Testis (tissue), 2 donors: Measurements from ENCODE around the gene HES4.

Experiments
- POLR2A ChIP-seq: fragments of 450-650 bp; IDR thresholded peaks from one replicate; pipeline ENCODE4 v1.6.1; 2017; ENCODE audit warnings: antibody characterized with exemption, mild to moderate bottlenecking, moderate library complexity
- TF ChIP-seq, protein P1 (sequence below), 3 experiments: fragments of 450-650 bp in 2 of 3; fragments of 200-600 bp in 1 of 3; sonication (generic) in 1 of 3; IDR thresholded peaks; one replicate each; pipeline ENCODE4 v1.5.1; 2016 to 2019; ENCODE audit warnings: antibody characterized with exemption in 3 of 3, mild to moderate bottlenecking in 2 of 3, moderate library complexity in 1 of 3

DNA sequence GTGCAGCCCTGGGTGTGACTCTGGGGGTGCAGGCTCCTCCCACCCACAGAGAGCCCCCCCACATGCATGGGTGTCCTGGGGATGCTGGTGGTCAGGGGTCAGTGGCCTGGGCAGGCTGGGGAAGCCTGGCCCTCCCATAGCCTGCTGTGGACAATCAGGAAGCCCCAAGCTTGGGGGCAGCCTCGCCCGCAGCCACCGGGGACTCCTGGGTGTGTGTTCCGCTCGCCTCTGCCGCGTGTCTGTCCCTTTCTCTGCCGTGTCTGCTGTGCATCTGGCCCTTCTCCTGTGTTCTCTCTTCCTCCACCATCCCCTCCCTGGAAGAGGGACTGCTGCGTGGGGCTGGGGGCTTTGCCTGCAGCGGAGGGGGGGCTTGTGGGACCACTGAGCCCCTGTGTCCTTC, 42.9 kb upstream of the HES4 start:
- TF ChIP-seq, protein P1, sequence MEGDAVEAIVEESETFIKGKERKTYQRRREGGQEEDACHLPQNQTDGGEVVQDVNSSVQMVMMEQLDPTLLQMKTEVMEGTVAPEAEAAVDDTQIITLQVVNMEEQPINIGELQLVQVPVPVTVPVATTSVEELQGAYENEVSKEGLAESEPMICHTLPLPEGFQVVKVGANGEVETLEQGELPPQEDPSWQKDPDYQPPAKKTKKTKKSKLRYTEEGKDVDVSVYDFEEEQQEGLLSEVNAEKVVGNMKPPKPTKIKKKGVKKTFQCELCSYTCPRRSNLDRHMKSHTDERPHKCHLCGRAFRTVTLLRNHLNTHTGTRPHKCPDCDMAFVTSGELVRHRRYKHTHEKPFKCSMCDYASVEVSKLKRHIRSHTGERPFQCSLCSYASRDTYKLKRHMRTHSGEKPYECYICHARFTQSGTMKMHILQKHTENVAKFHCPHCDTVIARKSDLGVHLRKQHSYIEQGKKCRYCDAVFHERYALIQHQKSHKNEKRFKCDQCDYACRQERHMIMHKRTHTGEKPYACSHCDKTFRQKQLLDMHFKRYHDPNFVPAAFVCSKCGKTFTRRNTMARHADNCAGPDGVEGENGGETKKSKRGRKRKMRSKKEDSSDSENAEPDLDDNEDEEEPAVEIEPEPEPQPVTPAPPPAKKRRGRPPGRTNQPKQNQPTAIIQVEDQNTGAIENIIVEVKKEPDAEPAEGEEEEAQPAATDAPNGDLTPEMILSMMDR (IDR thresholded peaks at IDR 0.05): no peak
- no peak for TF ChIP-seq POLR2A
